KG1 (cell line): Measurements from ENCODE around the gene STAC3.

Source experiments
- DNase-seq: peaks from one replicate; lab custom pipeline; 2025; lab: John Stamatoyannopoulos, UW

Gene STAC3

GRCh38 chr12:57254506-57255280, 3.7 kb upstream of the STAC3 start:
- no peak for DNase-seq

GRCh38 chr12:57250541-57250940, 446 bp downstream of the STAC3 start:
- DNase-seq = no peak

GRCh38 chr12:57248934-57249742, 1.8 kb downstream of the STAC3 start:
- no peak for DNase-seq

DNA sequence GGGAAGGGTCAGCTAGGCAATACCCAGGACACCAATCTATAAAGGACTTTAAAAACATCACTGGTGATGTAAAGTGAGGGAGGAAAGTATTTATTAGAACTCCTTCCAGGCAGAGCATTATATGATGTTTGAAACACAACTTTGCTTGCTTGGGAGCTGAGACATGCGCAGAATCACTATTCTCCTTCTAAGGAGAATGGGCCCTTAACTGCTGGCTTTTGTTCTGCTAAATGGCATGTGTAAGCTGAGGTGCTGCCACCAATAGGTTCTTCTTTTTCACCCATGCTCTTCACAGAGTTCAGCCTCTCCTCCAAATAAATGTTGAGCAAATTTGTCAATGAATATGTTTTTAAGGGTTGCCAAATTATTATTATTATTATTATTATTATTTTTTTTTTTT, 3.9 kb downstream of the STAC3 start:
- no peak for DNase-seq

- no peak for DNase-seq
These were observed 6.7 kb downstream of the STAC3 start for GRCh38 chr12:57244312-57244696.

- DNase-seq = peak; percentile 14
These were observed 7.3 kb downstream of the STAC3 start for GRCh38 chr12:57243521-57244311.

DNA sequence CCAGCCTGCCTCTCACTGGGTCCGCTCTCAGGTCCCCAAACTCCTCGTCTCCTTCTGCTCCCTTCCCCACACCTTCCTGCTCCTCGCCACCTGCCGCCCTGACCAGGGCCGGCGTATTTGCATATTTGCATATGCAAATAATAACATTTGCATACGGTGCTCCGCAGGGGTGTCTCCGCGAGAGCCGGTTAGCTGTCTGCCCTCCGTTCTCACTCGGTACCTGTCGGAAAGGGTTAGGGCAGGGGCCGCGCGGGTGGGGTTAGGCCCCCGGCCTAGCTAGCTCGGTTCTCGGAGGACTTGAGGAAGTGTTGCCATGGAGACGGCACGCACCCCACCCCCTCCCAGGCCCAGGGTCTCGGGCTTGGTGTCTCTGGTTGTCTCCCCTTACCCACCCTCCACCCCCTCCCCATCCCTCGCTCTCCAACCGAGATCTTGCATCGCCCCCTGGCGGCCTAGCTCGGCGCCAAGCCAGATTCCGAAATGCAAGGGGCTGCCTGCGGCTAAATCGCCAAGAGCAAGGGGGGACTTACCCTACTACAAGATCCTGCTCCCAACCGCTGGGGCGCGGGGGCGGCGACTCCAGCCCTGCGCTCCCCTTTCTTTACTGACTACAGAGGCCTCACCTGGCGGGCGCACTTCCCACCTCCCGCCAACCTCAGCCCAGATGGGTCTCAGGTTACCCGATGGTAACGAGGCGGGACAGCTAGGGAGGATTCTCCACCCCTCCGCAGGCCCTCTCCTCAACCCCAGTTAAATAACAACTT, 8.1 kb downstream of the STAC3 start:
- no peak for DNase-seq

GRCh38 chr12:57242329-57242690, 8.7 kb downstream of the STAC3 start:
- DNase-seq = no peak

DNA sequence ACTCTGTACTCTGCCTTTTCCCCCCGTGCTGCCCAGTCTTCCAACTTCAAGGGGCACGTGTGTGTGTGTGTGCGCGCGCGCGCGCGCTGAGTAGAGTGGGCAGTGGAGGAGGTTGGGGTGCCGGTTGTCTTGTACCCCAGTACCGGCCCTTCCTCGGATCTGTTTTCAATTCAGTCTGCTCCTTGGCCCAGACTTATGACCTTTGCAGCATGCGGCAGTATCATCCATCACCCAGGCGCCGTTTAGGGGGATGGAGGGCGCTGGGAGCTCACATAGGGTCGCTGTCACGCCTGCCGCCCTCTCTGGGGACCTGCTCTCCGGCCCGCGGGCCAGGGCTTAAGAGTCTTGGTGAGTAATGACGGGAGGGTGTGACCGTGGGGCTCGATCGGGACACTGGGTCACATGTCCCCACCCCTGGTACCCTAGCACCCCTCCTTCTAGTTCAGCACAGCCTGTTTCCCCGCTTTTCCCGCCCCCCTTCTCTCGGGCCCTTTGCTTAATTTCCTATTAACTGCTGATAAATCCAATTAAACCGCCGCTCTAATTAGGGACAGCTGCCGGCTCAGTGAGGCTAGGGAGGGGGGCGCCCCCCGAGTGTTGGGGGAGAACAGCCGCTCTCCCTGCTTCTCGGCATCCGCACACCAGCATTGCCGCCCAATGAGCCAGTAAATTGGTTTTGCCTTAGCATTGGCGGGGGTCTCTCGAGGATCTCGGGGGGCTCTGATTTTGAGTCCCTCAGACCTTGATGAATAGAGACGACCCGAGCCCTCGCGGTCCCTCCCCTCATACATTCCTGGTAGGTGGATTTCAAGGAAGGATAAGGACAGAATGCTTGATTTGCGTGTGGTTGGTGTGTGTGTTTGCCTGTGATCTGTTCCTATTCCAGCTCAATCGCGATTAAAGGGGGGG, 9.3 kb downstream of the STAC3 start:
- DNase-seq = no peak

- DNase-seq = no peak
These were observed 10.0 kb downstream of the STAC3 start for GRCh38 chr12:57240926-57241401.

GRCh38 chr12:57240066-57240921, 10.7 kb downstream of the STAC3 start:
- no peak for DNase-seq

GRCh38 chr12:57239587-57240065, 11.4 kb downstream of the STAC3 start:
- DNase-seq = no peak

DNA sequence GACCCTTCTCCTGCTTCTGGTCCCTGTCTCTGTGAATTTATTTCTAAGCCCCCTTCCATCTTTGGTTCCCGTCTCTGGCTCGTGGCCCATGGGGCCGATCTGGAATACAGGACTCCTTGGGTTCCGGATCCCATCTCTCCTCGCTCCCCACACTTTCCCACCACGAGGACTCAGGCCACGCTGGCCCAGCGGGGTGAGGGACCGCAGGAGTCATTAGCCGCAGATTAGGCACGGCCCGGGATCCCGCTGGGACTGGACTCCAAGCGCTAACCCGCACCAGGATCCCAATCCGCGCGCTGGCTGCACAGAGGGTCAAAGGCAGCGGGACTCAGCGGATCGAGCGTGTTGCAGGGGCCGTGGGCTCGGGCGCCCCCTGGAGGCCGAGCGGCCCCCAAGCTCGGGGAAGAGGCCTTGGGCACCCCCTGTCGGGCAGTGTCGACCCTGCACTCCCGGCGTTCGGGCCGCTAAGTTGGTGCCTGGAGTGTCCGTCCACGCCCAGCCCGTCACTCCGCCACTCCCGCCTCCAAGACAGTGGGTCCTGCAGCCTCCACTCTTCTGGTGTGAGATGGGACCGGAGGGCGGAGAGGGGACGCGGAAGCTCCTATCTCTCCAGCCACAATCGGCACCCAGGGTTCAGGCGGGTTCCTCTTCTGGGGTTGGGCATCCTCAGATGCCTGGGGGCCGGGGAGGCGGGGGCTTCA, 12.0 kb downstream of the STAC3 start:
- DNase-seq = peak; percentile 49

DNA sequence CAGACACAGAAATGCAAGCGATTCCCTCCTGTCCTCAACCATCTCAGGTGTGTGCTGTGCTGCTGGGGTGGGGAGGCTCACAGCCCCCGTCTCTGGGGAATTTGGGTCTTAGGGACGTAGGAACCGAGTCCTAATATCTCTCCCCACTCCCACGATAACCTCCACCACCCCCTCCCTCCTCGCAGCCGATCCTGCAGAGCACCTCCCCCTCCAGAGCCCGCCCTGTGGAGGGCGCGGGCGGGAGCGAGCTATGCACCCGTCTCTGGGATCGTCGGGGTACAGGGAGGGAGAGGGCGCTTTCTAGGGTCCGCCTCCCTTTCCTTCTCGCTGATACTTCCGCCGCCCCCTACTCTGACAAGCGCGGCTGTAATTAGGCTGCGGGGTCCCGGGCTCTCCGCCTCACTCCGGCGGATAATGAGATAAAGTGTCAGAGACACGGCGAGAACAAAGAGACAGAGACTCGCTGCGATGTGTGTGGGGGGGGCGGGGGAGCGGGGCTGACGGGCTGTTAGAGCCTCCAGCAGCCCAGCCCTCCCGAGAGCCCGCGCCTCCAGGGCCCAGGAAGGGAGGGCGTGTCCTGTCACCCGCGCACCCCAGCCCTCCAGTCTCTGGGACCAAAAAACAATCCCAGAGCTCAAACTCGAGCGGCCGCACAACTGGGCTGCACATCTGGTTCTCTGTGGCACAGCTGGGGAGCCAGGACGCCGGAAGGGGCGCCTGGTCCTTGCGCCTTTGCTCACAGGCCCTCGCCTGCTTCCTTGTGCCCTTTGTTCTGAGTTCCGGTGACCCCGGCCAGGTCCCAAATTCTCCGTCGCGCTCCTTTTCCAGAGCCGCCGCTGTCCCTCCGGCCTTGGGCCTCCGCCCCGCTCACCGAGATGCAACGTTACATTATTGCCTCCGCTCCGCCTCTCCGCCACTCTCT, 12.8 kb downstream of the STAC3 start:
- DNase-seq = no peak

DNA sequence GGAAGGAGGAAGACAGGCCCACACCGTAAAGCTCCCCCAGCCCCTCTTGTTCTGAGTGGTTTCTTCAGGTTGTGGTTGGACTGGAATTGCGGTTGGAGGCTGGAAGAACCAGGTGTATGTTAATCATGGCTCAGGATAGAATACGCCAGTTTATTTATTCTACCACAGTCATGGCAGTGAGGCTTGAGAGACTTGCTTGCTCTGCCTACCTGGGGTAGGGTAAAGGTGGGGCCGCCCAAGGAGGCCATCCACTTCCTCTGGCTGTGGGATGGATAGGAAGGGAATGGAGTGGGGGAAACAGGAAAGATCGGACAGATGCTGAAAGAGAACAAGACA, 13.4 kb downstream of the STAC3 start:
- DNase-seq = no peak

DNA sequence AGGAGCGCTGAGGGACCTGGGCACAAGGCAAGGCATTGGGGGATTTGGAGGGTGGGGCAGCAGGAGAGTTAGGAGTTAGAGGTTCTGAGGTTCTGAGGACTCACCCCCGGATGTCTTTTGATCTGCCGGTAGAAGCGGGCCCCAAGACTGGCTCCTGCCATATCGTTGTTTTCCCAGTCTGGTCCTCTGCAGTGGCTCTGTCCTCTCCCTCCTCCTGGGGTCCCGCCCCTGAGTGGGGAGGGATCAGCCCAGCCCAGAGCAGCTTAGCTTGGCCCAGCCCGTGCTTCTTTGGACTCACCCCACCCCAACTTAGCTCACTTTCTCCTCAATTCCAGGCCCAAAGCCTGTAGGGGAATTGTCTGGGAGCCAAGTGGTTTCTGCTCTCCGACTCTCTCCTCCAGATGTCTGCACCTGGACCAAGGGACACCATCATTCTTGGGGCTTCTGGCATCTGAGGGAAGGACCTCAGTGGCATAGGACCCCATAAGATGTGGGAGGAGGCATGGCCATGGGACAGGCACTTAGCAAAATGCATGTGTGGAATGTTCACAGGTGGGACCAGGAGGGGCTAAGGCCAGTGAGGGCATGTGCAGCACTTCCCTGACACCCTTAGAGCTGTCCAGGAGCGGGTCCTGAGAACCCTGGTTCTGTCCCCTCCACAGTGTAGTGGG, 13.9 kb downstream of the STAC3 start:
- DNase-seq = no peak

GRCh38 chr12:57236201-57236924, 14.6 kb downstream of the STAC3 start:
- DNase-seq = no peak
